Activated CD4-positive, alpha-beta T cell treated with anti-CD3 and anti-CD28 coated beads, Interleukin-2, amount 50 U/mL, for 48 hours (primary cell): Measurements from ENCODE around the gene NRDC.
"Not testable (repeated sequence)": the region's sequence is repeated elsewhere in the genome, so short reads cannot be mapped to it uniquely, and the experiment has no call there.

Source experiments
- DNase-seq, 2 experiments: peaks; one replicate each; pipeline ENCODE4 v3.0.0-alpha.2; 2020

The NRDC gene

GRCh38 chr1:51840182-51840581 is 38.3 kb downstream of the NRDC start:
- DNase-seq: no peak

DNA sequence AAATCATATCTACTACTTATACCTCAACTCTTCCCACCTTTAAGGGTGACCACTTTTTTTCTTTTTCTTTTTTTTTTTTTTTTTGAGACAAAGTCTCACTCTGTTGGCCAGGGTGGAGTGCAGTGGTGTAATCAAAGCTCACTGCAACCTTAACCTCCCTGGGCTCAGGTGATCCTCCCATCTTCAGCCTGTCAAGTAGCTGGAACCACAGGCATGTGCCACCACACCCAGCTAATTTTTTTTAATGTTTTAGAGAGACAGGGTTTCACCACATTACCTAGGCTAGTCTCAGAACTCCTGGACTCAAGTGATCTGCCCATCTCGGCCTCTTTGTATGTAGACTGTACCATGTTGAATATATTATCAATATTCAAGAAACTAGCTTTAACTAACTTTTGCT is 39.4 kb downstream of the NRDC start:
- no peak for DNase-seq

- DNase-seq: no peak
Measured at GRCh38 chr1:51837243-51837642, 41.3 kb downstream of the NRDC start.

DNA sequence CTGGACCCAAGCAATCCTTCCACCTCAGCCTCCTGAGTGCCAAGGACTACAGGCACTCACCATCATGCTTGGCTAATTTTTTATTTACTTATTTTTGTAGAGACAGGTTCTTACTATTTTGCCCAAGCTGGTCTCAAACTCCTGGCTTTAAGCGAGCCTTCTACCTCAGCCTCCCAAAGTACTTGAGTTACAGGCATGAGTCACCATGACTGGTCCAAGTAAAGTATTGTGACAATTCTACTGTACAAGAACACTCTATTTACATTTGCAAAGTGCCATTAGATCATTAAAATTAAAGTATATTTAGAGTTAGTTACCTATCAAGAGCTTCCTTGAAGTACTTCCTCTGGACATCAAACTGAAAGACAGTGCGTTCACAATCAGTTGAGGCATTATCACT is 44.8 kb downstream of the NRDC start:
- DNase-seq: no peak

- DNase-seq: no peak
Measured at GRCh38 chr1:51829058-51829457, 49.5 kb downstream of the NRDC start.

- no peak for DNase-seq
Measured at GRCh38 chr1:51819810-51820209, 58.7 kb downstream of the NRDC start.

GRCh38 chr1:51819021-51819420 is 59.5 kb downstream of the NRDC start:
- DNase-seq: not testable (repeated sequence)

- DNase-seq: no peak
Measured at GRCh38 chr1:51818487-51818886, 60.0 kb downstream of the NRDC start.

GRCh38 chr1:51814513-51814912 is 64.0 kb downstream of the NRDC start:
- DNase-seq: no peak

DNA sequence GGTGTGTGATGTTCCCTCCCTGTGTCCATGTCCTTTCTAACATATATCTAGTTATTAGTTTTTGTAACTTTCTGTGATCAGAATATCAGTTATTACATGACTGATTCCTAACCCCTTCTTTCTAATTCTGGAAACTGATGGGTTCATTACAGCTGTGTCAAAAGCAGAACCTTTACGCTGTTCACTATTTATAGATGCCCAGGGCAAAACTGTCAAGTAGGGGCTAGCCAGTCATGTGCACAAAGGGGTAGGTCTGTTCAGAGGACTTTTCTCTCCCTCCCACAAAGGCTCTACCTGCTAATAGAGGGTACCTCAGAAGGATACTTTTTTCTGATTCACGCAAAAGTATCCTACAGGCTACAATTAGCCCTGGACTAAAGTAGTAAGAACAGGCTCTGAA is 79.2 kb downstream of the NRDC start:
- no peak for DNase-seq

- no peak for DNase-seq
Measured at GRCh38 chr1:51794868-51795267, 83.7 kb downstream of the NRDC start.

- no peak for DNase-seq
Measured at GRCh38 chr1:51794260-51794659, 84.3 kb downstream of the NRDC start.

- no peak for DNase-seq
Measured at GRCh38 chr1:51792864-51793263, 85.7 kb downstream of the NRDC start.

GRCh38 chr1:51791888-51792287 is 86.6 kb downstream of the NRDC start:
- DNase-seq: no peak

DNA sequence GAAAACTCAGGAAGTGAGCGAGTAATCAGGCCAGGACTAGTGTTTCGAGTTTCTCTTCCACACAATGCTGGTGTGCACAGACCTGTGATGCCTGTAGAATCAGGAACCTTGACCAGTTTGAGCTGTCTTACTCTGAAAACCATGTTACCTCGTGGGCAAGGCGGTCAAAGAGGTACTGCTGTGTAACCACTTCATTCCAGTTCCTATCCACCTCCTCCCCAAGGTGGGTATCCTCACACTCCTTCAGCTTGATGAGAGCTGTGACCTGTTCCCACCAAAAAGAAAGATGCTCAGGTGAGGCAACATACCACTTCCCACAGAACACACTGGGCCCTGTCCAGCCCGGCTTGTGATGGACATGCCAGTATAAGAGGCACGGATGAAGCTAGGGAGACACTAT is 88.1 kb downstream of the NRDC start:
- no peak for DNase-seq

DNA sequence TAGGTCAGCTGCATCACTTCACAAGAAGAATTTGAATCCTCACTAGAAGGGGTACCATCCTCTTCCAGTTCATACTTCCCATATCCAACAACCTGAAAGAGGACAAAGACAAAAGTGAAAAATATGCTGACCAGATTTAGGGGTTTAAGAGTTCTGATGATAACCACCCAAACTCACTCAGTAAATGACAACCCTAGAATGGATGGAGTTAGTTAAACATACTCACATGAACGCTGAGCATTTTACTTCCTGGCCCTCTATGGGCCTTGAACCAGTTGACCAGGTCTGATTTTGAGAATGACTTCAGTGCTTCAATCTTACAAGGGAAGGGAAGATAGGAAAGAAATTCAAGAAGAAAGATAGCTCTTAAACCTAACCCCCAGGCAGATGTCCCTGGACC is 89.2 kb downstream of the NRDC start:
- no peak for DNase-seq

- DNase-seq: no peak
Measured at GRCh38 chr1:51788938-51789337, 89.6 kb downstream of the NRDC start.

- no peak for DNase-seq
Measured at GRCh38 chr1:51784997-51785421, 93.5 kb downstream of the NRDC start.

DNA sequence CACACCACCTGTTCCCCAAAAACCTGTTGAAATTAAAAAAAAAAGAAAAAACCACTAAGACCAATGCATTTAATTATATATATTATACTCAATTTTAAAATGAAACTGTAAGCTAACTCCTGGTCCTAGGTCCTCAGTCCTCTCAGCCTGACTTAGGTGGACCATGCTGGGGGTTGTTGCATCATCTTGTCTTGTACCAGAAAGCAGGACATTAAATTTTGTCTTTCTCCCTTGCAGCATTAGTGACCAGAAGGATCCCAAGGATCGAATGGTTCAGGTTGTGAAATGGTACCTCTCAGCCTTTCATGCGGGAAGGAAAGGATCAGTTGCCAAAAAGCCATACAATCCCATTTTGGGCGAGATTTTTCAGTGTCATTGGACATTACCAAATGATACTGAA is 97.6 kb downstream of the NRDC start:
- no peak for DNase-seq

DNA sequence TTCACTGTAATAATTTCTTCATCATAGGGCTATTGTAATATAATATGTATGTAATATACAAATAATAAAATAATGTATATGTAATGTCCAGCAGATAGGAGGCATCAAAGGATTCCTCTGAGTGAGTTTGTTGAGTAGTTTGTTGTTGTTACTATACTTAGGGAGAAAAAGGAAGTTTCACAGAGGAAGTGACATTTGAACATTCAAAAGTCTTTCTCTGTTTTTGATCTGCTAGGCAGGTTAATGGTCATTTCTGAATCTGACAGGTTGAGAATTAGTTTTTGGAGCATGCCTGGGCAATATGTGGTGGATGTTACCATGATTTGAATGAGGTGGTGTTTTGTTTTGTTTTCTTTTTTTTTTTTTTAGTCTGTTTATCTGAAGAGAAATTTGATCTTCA is 102.1 kb downstream of the NRDC start:
- no peak for DNase-seq

- no peak for DNase-seq
Measured at GRCh38 chr1:51768971-51769588, 109.4 kb downstream of the NRDC start.

DNA sequence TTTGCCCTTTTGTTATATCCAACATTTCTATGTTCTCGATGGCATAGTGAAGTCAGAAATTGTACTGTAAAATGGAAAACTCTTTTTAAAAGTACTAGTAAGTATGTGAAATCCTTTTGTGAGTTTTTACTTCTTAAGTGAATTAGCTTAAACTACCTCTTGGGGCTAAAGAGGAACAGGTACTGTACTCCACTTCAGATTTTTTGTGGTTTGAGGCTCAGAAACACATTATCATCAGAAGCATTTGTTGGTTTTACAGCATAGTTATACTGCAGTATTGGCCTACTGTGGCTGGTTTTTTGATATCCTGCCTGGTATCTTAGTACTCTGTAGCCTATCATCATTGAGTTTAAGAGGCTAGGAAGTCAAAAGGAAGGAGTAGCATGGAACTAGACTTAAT is 117.2 kb downstream of the NRDC start:
- DNase-seq: no peak

GRCh38 chr1:51760872-51761271 is 117.7 kb downstream of the NRDC start:
- no peak for DNase-seq

- DNase-seq: no peak
Measured at GRCh38 chr1:51758310-51758709, 120.2 kb downstream of the NRDC start.

DNA sequence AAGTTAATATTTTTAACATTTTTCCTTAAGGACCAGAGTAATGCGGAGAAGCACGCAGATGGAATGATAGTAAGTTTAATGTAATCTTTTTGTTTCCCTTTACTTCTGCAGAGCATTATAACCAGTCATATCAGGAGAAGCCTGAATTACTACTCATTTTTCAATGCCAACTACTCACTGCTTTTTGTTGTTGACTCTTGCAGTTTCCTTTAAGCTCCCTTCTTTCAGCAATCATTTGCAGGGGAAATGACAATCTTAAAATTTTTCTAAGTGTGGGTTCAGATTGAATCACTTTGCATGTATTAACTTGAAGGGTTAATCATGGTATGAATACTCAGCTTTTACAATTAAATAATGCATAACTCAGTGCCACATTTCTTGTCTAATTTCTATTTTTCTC is 122.2 kb downstream of the NRDC start:
- no peak for DNase-seq

DNA sequence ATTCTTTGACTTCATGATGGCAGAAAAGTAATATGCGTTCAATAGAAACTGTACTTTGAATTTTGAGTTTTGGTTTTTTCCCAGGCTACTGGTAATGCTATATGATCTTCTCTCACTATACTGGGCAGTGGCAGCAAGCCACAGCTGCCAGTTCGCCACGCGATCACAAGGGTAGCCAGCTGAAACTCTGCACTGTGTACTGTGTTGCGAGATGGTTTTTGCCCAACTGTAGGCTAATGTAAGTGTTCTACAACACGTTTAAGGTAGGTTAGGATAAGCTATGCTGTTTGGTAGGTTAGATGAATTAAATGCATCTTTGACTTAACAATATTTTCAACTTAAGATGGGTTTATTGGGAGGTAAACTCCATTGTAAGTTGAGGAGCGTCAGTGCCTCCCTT is 123.1 kb downstream of the NRDC start:
- DNase-seq: no peak
